Limb (tissue), 2 donors: ENCODE data around the gene RPS14.
"Not testable (repeated sequence)": the region's sequence is repeated elsewhere in the genome, so short reads cannot be mapped to it uniquely, and the experiment has no call there.

Experiments
- DNase-seq, 2 donors: peaks; one replicate each; pipeline ENCODE4 v3.0.0-alpha.2; 2016; ENCODE audit errors: extremely low spot score in 2 of 2

Gene RPS14

DNA sequence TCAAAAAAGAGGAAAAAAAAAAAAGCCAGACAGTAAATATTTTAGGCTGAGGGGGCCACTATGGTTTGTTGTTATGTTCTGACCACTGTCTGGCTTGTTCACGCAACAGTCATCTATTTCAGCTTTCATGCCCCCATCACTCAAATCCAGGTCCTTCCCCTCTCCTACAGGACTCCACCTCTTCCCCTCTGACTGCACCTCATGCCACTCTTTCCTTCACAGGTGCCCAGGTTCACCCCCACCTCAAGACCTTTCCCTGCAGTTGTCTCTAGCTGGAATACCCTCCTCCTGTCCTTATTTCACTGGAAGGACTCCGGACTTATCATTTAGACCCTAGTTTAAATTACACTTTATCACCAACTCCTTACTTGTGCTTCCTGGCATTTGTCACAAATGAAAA is 3.5 kb downstream of the RPS14 start:
- no peak for DNase-seq

DNA sequence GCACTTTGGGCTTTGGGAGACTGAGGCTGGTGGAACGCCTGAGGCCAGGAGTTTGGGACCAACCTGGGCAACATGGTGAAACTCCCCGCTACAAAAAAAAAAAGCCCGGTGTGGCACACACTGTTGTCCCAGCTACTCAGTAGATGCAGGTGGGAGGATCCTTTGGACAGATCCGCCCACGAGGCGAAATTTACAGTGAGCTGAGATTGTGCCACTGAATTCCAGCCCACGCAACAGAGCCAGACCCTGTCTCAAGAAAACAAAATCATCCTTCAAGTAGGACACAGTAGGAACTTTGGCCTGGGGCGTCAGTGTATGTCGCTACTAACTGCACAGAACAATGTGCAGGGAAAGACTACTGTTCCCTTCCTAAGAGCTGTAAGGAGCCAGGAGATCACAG is 4.8 kb downstream of the RPS14 start:
- DNase-seq: no peak

DNA sequence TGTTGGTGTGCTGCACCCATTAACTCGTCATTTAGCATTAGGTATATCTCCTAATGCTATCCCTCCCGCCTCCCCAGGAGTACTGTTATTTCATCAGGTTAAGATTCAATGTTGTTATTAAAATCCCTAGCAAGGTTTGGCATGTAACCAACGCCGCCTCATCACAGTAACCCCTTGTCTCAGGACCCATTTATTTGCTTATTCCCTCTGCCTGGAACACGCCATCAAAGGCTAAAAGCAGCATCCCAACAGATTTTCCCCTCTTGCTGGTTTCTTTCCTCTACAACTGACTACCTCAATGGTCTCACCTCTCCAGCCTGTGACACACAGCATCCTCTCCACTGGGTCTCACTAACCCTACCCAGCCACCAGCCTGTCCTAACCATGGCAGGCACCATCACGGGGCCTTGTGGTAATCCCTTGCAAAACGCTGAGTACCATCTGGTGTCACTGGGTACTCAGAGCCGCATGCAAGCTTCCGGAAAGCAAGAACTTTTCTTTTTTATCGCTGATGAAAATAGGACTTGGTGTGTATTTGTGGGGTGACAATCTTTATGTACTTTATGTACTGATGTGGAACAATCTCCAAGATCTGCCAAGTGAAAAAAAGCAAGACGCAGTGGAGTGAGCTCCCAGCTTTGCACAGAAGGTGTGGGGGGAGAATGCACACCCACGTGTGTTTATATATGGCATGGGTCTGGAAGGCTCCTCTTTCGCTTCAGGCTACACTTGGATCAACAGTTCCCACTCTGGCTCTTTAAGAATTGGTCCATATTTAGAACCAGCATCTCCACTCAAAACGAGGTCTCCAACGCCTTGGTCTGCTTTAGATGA is 6.1 kb downstream of the RPS14 start:
- DNase-seq: no peak

DNA sequence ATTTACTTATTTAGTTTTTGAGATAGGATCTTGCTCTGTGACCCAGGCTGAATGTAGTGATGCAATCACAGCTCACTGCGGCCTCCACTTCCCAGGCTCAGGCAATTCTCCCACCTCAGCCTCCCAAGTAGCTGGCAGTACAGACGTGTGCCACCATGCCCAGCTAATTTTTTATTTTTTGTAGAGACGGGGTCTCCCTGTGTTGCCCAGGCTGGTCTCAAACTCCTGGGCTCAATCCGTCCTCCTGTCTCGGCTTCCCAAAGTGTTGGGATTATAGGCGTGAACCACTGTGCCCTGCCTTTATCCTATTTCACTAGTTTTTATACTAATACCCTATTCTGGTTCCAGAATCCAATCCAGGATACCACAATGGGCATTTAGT is 6.8 kb downstream of the RPS14 start:
- DNase-seq: no peak

DNA sequence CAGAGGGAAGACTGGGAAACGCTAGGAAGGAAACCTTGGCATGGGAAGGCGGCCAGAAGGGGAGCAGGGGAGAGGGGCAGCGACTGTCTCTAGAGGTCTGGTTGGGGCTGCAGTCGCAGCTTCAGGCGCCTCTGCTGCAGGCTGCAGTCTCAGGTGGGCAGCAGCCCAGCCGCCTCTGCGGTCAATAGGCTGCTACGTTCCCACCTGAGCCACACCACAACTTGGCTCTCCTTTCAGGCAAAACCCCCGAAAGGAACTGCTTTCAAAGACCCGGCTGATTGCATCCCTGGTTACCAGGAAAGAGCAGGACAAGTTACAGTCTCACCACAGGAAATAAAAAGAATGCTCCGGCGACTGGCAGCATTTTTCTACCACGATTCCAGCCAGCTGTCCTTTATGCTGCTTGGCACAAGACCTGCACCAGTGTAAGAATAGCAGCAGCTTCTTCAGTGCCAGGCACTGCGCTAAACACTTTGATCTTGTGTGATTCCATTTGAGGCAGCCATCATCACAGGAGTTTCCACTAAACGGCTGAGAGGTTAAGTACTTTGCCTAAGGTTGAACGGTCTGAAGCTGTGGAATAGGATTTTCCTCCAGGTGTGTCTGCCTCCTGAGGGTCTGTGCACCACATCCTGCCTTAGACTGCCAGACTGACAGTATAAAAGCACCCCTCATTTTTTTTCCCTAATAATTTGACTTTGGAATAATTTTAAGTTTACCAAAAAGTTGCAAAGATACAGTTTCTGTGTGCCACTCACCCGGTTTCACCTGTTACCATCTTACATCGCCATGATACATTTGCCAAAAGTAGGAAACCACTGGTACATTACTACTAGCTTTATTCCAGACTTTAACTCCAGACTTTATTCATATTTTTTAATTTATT is 7.5 kb downstream of the RPS14 start:
- DNase-seq: no peak

DNA sequence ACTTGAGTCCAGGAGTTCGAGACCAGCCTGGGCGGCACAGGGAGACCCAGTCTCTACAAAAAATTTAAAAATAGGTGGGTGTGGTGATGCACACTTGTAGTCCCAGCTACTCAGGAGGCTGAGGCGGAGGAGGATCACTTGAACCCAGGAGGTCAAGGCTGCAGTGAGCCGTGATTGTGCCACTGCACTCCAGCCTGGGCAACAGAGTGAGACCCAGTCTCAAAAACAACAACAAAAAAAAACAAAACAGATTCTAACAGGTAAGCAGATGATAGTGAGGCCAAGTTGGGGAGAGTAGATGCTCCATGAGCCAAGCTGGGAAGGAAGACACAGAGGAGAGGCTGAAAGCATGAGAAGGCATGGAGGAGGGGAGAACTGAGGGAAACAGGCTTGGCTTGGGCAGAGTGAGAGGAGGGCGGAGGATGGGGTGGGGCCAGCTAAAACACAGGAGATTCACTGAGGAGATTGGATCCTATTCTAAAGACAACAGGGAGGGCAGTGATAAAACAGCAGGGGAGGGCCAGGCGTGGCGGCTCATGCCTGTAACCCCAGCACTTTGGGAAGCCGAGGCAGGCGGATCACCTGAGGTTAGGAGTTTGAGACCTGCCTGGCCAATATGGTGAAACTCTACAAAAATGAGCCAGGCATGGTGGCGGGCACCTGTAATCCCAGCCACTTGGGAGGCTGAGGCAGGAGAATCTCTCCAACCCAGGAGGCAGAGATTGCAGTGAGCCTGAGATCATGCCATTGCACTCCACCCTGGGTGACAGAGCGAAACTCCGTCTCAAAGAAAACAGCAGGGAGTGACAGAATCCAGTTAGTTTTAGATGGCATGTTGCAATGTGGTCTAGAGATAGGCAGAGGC is 8.4 kb downstream of the RPS14 start:
- no peak for DNase-seq

DNA sequence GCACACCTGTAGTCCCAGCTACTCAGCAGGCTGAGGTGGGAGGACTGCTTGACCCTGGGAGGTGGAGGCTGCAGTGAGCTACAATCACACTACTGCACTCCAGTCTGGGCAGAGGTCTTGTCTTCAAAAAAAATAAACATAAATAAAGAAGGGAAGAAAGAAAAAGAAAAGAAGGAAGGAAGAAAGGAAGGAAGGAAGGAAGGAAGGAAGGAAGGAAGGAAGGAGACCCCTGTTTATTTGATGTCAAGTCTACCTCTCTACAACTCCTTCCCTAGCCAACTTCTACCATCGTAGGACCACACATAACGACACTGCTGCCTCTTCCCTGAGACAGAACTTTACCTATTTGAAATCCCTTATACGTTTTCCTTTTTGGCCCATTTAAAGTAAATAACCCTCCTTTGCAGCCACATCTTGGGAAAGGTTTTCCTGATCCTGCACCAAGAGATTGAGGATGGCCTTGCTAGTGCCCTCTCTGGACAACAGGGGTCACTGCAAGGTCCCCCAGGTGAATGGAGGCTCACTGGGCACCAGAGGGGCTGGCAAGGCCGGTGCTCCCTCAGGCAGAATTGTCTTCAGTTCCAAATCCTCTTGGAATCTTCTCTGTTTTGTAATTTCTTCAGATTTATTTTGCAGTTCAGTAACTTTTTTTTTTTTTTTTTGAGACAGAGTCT is 10.5 kb downstream of the RPS14 start:
- no peak for DNase-seq

DNA sequence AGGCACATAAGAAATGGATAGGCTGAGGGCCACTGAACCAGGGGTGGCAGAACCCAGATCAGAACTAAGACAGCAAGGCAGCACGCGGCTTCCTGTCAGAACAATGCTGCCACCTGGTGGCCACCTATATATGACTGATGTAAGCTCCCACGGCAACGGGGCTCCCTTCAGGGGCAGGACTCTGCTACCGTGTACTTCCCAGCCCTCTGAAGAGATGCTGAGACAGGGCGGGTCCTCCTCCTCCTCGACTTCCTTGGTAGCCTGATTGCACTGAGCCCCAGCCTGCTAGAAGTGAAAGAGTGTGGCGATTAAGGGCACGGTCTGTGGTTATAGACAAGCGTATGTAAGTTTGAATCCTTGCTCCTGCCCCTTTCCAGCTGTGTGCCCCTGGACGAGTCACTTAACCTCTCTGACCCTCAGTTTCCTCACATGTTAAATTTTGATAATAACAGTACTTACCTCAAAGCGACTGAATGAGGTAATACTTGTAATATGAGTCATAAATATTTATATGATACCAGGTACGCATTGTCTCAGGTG is 13.3 kb downstream of the RPS14 start:
- DNase-seq: peak; percentile 89 to 90

DNA sequence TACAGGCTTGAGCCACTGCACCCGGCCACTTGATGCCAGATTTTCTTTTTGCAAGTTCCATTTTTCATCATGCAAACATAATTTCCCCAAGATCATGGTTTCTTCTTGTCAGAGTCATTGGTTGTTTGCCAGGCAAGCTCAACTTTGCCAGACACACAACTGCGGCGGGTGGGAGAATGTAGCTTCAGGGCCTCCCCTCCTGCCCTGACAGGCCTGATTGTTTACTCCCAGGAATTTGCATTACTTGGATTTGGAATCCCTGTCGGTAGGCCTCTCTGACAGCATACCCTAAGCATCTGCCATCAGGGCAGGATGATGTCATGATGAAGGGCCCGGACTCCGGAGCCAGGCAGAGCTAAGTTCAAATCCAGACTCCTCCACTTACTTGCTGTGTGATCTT is 15.1 kb downstream of the RPS14 start:
- DNase-seq: no peak

DNA sequence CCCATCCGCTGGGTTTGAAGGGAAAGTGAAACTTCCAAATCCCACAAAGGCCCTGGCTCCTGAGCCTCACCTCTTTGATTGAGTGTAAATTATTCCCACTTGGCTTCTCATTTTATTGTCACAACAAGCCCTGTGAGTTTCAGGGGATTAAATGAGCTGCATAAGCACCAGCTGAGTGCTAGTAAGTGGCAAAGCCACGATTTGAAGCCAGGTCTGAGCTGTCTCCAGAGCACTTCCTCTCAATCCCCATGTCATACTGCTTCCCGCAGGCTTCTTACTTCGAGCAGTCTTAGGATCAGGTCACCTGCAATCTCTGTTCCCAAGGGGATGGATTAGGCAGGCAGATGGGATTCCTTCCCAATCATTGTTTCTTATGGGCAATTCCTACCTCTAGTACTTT is 18.0 kb downstream of the RPS14 start:
- DNase-seq: no peak

DNA sequence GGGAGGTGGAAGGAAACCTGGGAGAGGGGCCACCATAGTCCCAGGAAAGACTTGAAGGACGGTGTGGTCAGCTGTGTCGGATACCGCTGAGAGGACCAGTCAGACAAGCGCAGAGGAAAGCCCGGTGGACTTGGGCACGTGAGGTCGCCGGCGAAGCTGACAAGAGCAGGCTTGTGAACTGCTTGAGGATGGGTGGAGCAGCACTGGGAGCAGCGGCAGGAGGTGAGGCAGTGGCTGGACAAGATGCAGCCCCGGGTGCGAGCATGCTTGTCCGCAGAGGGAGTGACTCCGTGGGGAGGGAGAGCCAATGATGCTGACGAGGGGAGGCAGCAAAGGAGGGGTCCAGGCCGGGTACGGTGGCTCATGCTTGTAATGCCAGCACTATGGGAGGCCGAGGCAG is 18.5 kb downstream of the RPS14 start:
- DNase-seq: no peak

DNA sequence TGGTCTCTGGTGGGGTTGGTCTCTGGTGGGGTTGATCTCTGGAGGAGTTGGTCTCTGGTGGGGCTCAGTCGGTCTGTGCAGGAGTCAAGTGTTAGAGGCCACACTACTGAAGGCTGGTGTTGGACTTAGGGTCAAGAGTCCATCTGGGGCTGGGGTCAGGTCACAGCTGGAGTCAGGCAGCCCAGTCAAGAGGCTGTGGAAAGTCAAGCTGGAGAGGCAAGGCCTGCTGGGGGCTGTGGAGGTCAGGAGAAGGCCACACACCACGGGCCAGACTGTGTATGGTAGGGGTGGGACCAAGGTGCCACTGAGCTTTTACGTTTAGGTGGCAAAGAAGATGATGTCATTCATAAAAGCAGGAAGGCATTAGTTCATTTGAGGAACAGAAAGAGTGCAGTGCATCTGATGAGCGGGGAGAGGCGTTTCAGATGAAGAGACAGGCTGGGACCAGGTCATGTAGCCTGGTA is 20.1 kb downstream of the RPS14 start:
- DNase-seq: no peak

DNA sequence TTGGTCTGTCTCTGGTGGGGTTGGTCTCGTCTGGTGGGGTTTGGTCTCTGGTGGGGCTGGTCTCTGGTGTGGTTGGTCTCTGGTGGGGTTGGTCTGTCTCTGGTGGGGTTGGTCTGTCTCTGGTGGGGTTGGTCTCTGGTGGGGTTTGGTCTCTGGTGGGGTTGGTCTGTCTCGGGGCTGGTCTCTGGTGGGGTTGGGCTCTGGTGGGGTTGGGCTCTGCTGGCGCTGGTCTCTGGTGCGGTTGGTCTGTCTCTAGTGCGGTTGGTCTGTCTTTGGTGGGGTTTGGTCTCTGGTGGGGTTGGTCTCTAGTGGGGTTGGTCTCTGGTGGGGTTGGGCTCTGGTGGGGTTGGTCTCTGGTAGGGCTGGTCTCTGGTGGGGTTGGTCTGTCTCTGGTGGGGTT is 20.6 kb downstream of the RPS14 start:
- no peak for DNase-seq

DNA sequence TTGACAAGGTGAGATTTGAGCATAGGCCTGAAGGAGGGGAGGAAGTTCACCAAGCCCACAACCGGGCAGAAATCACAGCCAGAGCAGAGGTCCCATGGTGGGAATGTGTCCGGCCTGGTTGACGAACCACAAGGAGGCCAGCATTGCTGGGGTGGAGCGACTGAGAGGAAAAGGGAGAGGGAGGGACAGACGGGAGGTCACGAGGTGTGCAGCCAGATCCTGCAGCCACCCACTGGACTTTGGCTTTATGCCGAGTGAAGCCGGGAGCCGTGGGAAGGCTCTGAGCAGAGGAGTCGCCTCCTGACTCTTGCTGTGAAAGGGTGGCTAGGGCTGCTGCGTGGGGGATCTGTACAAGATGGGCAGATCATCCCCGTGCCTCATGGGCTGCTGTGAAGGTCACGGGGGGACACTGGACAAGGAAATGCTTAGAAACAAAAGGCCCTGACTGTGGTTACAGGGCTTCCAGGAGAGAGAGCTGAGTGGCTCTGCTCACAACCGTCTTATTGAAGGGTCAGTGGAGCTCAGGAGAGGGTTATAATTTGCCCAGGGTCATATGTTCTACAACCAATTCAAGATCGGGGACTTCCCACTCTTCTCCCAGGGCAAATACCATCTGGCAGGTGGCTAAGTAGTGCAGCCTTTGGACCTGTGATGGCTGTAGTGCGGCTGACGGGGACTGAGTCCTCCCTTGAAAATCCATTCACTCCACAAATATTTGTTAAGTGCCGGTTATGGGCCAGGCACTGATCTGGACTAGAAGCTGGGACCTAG is 21.2 kb downstream of the RPS14 start:
- DNase-seq: no peak

DNA sequence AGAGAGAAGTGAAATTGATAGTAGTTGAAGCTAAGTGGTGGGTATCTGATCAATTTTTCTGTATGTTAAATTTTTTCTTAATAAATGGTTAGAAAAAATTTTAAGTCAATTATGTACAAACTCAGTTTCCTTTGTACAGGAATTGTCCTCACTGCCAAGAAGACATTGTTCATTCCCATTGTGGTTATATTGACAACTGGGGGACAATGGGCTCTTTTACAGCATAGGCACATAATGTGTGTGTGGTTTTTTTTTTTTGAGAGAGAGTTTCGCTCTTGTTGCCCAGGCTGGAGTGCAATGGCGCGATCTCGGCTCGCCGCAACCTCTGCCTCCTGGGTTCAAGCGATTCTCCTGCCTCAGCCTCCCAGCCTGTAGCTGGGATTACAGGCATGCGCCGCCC is 23.4 kb downstream of the RPS14 start:
- not testable (repeated sequence) for DNase-seq

DNA sequence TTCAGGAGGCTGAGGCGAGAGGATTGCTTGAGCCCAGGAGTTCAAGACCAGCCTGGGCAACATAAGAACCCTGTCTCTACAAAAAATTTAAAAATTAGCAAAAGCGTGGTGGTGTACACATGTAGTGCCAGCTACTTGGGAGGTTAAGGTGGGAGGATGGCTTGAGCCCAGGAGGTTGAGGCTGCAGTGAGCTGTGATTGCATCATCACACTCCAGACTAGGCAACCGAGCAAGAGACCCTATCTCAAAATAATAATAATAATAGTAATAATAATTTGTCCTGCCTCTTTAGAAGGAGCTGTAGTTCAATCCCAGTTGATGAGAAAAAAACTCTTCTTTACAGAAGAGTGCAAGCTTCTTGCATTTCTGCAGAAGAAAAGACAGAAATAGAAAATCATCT is 26.8 kb downstream of the RPS14 start:
- DNase-seq: no peak

DNA sequence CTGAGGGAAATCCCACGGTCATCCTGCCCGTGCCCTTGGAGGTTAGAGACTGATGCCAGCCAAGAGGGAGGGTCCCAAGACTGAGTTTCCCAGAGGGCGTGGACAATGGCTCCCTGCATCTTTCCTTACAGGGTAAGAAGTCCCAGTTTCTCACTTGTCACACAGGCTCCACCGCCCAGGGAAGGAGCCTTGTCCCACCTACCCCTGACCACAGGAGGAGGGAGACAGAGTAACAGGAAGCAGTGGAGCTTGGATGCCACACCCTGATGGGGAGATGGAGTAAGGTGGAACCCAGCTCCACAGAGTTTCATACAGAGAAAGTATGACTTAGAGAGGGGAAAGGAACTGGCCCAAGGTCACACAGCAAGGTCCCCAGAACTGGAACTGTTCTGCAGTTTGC is 27.5 kb downstream of the RPS14 start:
- no peak for DNase-seq

DNA sequence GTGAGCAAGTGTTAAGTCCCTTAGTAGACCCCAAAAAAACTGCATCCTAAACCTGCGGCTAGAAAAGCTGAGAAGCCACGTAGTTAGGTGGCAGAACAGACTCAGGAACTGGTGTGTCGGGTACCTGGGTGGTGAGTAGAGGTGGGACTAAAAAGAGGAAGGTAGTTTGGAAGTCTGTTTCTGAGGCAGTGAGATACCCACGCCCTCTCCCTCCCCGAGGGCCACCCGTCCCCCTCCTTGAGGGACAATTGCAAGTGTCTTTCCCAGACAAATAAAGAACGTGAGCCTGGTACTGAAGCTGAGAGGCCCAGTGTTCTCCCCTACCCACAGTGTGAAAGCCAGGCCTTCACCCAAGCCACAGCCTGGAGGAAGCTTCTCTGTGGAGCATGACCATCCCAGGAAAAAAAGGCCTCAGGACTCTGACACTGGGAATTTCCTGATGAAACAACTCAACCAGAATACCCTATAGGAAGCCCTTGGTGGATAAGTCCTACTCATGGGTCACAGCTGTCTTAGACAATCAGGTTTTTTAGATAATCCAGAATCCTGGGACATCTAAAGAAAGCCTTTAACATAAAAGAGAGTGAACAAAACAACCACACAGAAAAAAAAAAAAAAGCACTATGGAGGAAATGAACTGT is 29.8 kb downstream of the RPS14 start:
- DNase-seq: no peak
